ENCODE data around the gene DHRSX.
A peak's percentile ranks its signal among the peaks of the same experiment; 100 is the strongest.
"Not testable (repeated sequence)": the region's sequence is repeated elsewhere in the genome, so short reads cannot be mapped to it uniquely, and the experiment has no call there.

DHRSX gene

GRCh38 chrX:2519638-2520037 lies 18.9 kb upstream of the DHRSX start:
- not testable (repeated sequence) for DNase-seq (ENCODE audit: low spot score)

- no peak for DNase-seq (ENCODE audit: low spot score)
Measured at GRCh38 chrX:2517055-2517454, 16.3 kb upstream of the DHRSX start.

- DNase-seq (ENCODE audit: low spot score): no peak
Measured at GRCh38 chrX:2516623-2517022, 15.8 kb upstream of the DHRSX start.

GRCh38 chrX:2514131-2514530 lies 13.4 kb upstream of the DHRSX start:
- no peak for DNase-seq (ENCODE audit: low spot score)

GRCh38 chrX:2513121-2513664 lies 12.4 kb upstream of the DHRSX start:
- no peak for DNase-seq (ENCODE audit: low spot score)

GRCh38 chrX:2512501-2512900 lies 11.7 kb upstream of the DHRSX start:
- no peak for DNase-seq (ENCODE audit: low spot score)

- no peak for DNase-seq (ENCODE audit: low spot score)
Measured at GRCh38 chrX:2511326-2511725, 10.6 kb upstream of the DHRSX start.

- DNase-seq (ENCODE audit: low spot score): no peak
Measured at GRCh38 chrX:2508648-2509335, 8.0 kb upstream of the DHRSX start.

GRCh38 chrX:2507904-2508627 lies 7.3 kb upstream of the DHRSX start:
- DNase-seq (ENCODE audit: low spot score): no peak

GRCh38 chrX:2507196-2507595 lies 6.4 kb upstream of the DHRSX start:
- DNase-seq (ENCODE audit: low spot score): no peak

GRCh38 chrX:2505341-2505740 lies 4.6 kb upstream of the DHRSX start:
- not testable (repeated sequence) for DNase-seq (ENCODE audit: low spot score)

GRCh38 chrX:2504706-2505332 lies 4.0 kb upstream of the DHRSX start:
- no peak for DNase-seq (ENCODE audit: low spot score)

- DNase-seq (ENCODE audit: low spot score): no peak
Measured at GRCh38 chrX:2503591-2504500, 3.1 kb upstream of the DHRSX start.

GRCh38 chrX:2502668-2503519 lies 2.1 kb upstream of the DHRSX start:
- no peak for DNase-seq (ENCODE audit: low spot score)

GRCh38 chrX:2502120-2502667 lies 1.4 kb upstream of the DHRSX start:
- DNase-seq (ENCODE audit: low spot score): no peak

GRCh38 chrX:2501559-2502102 lies 855 bp upstream of the DHRSX start:
- no peak for DNase-seq (ENCODE audit: low spot score)

- peak; percentile 7 for DNase-seq (ENCODE audit: low spot score)
Measured at GRCh38 chrX:2500091-2500802, 529 bp downstream of the DHRSX start.

GRCh38 chrX:2499507-2499906 lies 1.3 kb downstream of the DHRSX start:
- no peak for DNase-seq (ENCODE audit: low spot score)

GRCh38 chrX:2498781-2499302 lies 1.9 kb downstream of the DHRSX start:
- no peak for DNase-seq (ENCODE audit: low spot score)
